ENCODE data around the gene PHF21B.
"Not testable (repeated sequence)": the region's sequence is repeated elsewhere in the genome, so short reads cannot be mapped to it uniquely, and the experiment has no call there.

PHF21B gene

GRCh38 chr22:44862981-44863860 is 146.6 kb downstream of the PHF21B start:
- DNase-seq, result no peak

- DNase-seq, result no peak
These were observed 147.5 kb downstream of the PHF21B start for GRCh38 chr22:44862281-44862680.

- no peak for DNase-seq
These were observed 148.6 kb downstream of the PHF21B start for GRCh38 chr22:44861245-44861644.

DNA sequence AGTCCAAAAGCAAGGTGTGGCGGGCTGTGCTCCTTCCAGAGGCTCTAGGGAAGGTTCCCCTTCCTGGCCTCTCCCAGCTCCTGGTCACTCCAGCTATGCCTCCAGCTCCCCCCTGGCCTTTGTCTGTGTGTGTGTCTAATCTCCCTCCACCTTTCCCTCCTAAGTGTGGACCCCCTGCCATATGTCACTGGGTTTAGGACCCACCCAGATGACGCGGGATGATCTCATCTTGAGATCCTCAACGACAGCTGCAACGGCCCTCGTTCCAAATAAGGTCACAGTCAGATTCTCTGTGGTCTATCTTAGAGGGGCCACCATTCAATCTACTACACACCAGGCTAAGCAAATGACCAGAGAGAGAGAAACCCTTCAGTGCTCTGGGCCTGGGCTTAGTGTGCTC is 149.5 kb downstream of the PHF21B start:
- no peak for DNase-seq

GRCh38 chr22:44859641-44860040 is 150.2 kb downstream of the PHF21B start:
- no peak for DNase-seq

GRCh38 chr22:44858819-44859218 is 151.0 kb downstream of the PHF21B start:
- DNase-seq, result not testable (repeated sequence)

DNA sequence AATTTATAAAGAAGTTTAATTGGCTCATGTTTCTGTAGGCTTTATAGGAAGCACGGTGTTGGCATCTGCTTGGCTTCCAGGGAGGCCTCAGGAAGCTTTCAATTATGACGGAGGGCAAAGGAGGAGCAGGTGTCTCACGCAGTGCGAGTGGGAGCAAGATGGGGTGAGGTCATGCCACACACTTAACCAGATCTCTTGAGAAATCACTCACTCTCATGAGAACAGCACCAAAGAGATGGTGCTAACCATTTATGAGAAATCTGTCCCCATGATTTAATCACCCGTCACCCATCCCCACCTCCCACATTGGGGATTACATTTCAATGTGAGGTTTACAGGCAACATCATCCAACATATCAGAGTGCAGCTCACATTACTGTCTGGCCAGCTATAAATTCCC is 153.9 kb downstream of the PHF21B start:
- no peak for DNase-seq

- not testable (repeated sequence) for DNase-seq
These were observed 155.2 kb downstream of the PHF21B start for GRCh38 chr22:44854641-44855040.

DNA sequence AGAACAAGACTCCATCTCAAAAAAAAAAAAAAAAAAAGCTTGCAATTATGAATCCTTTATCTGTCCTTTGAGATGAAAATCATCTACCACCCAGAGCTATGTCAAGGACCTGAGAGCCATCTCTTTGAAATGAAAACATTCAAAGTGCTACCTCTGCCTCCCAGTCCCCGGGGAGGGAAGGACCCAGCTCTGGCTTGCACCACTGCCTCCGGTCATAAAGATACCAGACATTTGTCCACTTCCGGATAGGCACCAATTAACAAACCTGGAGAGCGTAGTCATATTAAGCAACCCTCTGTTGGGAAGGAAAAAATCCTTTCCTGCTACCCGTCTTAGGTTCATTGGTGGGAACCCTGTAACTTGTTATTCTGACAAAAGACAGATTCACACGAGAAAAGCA is 158.9 kb downstream of the PHF21B start:
- no peak for DNase-seq

- no peak for DNase-seq
These were observed 160.9 kb downstream of the PHF21B start for GRCh38 chr22:44848791-44849420.

DNA sequence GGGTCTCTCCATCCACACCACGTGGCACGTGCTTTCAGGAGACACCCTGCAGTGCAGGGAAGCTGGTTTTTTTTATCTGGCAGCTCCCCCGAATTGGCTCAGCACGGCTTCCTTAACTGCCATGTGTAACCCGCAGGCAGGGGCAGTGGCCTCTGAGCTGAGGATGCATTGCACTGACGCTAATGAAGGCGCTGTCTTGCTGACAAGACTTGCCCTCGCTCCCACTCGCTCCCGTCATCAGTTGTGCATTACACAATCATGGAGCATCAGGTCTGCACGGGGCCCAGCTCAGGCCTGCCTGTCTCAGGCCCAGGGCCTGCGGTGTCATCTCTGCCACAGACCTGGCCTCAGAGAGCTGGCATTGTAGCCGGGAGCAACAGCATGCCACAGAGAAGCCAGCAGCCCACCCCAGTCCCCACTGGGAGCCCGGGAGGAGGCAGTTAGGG is 161.5 kb downstream of the PHF21B start:
- DNase-seq, result no peak

DNA sequence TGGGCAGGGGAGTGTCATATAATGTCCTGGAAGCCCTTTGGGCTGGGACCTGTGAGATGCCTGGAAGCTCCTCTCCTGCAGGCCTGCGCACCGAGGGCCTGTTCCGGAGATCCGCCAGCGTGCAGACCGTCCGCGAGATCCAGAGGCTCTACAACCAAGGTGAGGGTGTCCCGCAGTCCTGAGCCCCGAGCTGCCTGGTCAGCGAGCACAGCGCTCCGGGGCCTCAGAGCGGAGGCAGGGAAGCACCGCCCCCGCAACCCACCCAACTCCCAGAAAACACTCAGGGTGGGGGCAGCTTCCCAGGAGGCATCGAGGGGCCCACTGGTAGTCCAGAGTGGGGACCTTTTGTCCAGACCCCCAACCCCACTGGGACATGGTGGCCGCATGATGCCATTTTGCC is 161.9 kb downstream of the PHF21B start:
- DNase-seq, result no peak

DNA sequence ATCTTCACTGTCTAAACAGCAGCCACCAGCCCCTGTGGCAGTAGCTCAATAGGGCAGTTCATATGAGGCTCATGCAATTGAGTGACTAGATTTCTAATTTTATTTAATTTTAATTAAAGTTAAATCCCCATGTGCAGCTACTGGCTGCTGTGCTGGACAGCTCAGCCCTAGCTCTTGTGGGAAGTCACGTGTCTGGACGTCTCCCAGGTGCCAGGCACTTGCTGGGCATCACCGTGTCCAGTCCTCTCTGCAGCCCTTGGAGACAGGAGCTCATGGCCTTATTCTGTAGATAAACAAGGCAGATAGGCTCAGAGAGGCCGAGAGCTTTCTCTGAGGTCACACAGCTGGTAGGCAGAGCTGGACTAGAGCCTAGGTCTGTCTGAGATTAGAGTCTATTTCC is 162.4 kb downstream of the PHF21B start:
- DNase-seq, result no peak

DNA sequence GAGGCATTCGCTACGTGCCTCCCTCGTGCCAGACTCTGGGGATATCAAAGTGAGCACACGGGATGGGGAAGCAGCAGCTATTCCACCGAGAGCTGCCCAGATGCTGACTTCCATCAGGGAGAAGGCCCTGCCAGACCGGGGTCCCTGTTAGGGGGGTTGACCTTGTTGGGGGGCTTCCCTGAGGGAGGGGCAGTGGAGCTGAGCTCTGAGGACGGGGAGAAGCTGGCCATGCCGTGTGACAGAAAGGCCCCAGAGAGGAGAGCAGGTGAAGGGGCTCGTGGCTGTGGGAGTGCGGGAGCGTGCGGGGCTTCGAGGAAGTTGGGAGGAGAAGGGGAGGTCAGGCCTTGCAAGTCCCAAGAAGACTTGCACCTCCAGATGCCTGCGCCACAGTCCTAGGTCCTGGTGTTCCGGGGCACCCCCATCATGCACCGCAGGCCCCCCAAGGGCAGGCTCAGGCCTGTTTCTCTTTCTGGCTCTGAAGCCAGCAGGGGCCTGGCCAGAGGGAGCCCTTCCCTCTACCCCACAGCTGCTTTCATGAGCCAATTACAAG is 163.0 kb downstream of the PHF21B start:
- DNase-seq, result no peak

GRCh38 chr22:44845796-44846720 is 163.7 kb downstream of the PHF21B start:
- no peak for DNase-seq

DNA sequence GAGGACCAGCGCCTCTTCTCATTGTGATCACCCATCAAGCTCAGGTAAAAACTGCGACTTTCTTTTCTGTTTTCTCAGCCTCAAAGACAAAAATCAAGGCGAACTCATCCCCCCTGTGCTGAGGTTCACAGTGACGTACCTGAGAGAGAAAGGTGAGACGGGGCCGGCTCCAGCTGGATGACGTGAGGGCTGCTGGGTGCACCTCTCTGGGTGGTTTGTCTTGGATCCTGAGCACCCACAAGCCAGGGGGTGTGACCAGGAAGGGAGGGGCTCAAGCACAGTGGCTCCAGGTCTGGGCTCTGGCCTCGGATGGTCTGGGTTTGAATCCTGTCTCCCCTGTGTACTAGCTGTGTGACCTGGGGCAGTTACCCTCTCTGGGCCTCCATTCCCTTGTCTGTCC is 164.6 kb downstream of the PHF21B start:
- DNase-seq, result no peak

DNA sequence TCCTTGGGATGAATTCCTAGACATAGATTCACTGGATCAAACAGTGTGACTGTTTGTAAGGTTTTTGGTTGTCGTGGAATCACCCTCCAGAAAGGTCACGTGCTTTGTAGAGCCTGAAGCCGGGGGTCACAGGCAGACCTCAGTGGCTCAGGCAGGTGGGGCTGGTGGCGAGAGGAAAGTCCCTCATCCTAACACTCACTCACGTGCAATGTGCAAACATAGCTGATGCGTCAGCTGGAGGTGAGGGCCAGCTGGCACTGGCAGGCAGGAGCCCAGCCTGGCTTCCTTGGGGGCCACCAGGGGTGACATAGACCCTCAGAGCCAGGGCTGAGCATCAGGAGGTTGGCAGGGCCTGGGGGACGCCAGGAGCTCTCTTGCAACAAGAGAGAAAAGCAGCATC is 167.4 kb downstream of the PHF21B start:
- no peak for DNase-seq

DNA sequence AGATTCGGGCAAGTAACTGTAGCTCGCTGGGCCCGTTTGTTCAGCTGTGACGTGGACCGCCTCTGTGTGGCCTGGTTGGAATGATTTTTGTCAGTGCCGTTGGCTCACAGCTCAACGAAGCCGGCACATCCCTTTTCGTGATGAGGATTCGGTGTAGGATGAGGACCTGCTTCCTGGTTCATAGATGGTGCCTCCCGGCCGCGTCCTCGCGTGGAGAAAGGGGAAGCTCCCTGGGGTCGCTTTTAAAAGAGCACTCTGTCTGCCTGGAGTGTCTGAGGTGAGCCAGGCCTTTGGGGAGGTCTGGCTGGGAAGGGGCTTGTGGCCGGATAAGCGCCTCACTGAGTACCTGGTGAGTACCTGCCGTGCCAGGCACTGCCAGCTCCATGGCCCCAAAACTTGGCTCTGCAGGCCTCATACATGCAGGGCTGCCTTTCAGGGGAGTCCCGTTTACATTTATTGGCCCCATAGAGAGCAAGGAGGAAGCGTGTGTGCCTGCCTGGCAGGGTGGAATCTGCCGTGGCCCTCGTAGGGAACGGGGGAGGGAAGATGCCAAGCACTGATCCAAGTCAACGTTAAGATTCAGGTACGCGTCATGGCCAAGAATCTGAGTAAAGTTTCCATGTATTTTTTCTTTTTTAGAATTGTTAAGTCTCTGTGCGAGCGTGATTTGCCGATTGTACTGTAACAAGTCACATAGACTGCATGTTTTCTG is 169.0 kb downstream of the PHF21B start:
- no peak for DNase-seq

- no peak for DNase-seq
These were observed 170.1 kb downstream of the PHF21B start for GRCh38 chr22:44839721-44840120.

DNA sequence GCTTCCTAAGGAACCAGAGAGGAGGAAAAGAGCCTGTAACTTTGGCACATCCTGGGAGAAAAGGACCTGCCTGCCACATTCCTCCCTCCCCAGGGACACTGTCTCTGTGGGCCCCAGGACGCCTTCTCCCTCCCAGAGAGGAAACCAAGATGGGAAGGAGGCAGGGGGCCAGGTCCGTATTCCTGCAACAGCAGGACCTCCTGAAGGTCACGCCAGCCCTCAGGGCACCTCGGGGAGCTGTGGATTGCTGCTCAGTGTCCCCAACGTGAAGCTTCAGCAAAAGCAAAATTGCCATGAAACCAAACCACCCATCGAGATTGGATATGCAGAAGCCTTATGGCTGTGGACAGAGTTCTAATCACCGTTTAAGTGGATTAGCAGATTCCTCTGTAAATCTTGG is 170.7 kb downstream of the PHF21B start:
- DNase-seq, result no peak

DNA sequence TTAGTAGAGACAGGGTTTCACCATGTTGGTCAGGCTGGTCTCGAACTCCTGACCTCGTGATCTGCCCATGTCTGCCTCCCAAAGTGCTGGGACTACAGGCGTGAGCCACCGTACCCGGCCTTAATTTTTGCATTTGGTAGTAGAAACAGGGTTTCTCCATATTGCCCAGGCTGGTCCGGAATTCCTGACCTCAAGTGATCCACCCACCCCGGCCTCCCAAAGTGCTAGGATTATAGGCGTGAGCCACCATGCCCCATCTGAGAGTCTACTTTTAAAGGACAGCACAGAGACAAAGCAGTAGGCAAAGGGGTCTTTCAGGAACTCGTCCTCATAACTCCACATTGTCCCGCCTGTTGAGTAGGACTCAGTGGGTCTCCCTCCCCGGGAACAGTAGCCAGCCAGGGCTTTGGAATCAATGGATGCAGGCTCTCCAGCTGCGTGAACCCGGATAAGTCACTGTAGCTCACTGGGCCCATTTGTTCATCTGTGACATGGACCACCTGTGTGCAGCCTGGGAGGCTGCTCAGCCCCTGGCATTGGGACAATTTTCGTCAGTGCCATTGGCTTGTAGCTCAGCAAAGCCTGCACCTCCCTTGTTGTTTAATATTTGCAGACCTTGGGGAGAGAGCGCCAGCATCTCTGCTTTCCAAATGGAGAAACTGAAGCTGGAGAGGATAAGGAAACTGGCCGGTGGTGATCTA is 171.3 kb downstream of the PHF21B start:
- no peak for DNase-seq

DNA sequence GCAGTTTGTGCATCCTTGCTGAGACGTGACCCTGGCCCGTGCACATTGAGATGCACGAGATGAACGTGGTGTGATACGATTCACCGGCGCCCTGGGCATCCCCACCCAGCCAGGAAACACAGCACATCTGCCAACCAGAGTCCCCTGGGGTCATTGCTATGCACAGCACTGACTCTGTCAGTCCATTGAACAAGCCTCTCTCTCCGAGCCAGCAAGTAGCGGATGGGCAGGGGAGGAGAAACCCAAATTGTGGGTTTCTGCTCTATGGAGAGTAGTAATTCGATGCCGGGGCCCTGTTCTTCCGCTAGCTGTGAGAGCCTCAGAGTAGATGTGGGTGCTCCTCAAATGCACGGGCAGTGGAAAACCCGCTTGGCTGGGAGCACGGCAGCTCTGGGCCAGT is 172.3 kb downstream of the PHF21B start:
- no peak for DNase-seq
